ENCODE results near the gene ATP8A2.

ATP8A2 gene

DNA sequence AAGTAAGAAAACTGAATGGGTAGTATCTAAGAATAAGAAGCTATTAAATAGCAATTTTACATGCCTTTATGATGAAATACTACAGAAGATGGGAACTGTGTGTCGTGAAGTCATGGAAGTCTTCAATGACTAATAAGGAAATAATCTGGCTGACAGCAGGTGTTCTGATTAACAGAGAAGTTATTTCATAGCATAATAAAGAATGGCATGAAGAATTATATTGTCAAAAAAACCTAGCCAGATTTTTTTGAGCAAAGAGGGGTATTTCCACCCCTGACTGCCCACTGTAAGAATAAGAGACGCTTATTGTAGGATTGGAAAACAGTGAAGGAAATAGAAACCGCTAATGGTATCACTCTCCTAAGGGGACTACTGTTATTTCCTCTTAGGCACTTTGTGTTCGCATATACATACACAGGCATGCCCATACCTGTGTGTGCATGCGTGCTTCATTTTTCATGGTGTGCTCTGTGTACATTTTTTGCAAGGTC lies 361.3 kb downstream of the ATP8A2 start:
- Histone ChIP-seq H3K4me3 (ENCODE audit: low read depth in 1 of 2, low read length in 2 of 2) (no peak overlapping the region), H3K9me3 (ENCODE audit: control insufficient read depth in 1 of 2, low read length in 2 of 2) (no peaks in the 10 kb centered on the region), H3K27ac (ENCODE audit: low read length) (no peak overlapping the region)

DNA sequence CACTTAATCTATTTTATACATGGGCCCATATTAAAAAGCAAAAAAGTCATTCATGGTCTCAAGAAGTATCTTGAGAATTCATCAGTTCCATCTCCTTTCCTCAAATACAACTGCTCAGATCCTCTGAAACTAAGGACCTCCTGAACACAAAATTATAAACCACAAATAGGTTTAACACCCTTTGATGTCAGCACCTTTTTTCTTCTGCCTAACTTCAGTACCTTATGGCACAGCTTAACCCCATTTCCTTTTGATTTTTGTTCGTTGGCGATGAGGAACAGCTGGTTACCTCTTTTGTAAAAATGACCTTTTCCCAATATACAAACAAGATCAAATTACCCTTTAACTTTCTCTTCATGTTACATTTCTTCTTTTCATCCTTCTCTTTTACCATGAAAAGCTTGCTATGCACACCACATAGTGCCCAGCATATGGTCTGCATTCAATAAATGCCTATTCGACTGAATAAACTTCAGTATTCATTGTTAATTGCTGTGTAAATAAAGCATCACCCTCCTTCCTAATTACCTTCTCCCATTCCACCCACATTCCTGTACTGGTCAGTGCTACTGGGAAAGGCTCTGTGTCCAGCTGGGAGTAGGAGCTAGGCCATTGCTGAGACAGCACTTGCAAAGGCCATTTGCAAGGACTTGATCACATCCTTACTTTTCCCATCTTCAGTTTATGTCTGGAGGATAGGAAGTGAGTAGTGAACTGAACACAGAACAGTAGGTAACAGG lies 362.1 kb downstream of the ATP8A2 start:
- Histone ChIP-seq H3K36me3 (ENCODE audit: control insufficient read depth in 1 of 2, insufficient read depth in 2 of 2, low read length in 2 of 2) (no peaks in the 10 kb centered on the region), H3K27ac (ENCODE audit: low read length) (no peak overlapping the region), H3K4me1 (ENCODE audit: control insufficient read depth in 1 of 2, insufficient read depth in 2 of 2, low read length in 2 of 2) (no peaks in the 10 kb centered on the region), H3K9me3 (ENCODE audit: control insufficient read depth in 1 of 2, low read length in 2 of 2) (no peaks in the 10 kb centered on the region), H3K27me3 (ENCODE audit: low read depth, low read length) (no peaks in the 10 kb centered on the region), H3K4me3 (ENCODE audit: low read depth in 1 of 2, low read length in 2 of 2) (no peak overlapping the region)

More for the DNA sequence above, 361.3 kb downstream of the ATP8A2 start:
- no peaks in the 10 kb centered on the region for H3K4me1 ChIP-seq (ENCODE audit: control insufficient read depth in 1 of 2, insufficient read depth in 2 of 2, low read length in 2 of 2)
- no peaks in the 10 kb centered on the region for H3K27me3 ChIP-seq (ENCODE audit: low read depth, low read length)
- H3K36me3 ChIP-seq (ENCODE audit: control insufficient read depth in 1 of 2, insufficient read depth in 2 of 2, low read length in 2 of 2): no peaks in the 10 kb centered on the region

- Histone ChIP-seq H3K27ac (ENCODE audit: low read length) (no peak overlapping the region), H3K9me3 (ENCODE audit: control insufficient read depth in 1 of 2, low read length in 2 of 2) (no peaks in the 10 kb centered on the region), H3K4me1 (ENCODE audit: control insufficient read depth in 1 of 2, insufficient read depth in 2 of 2, low read length in 2 of 2) (no peaks in the 10 kb centered on the region), H3K4me3 (ENCODE audit: low read depth in 1 of 2, low read length in 2 of 2) (no peak overlapping the region), H3K27me3 (ENCODE audit: low read depth, low read length) (no peaks in the 10 kb centered on the region), H3K36me3 (ENCODE audit: control insufficient read depth in 1 of 2, insufficient read depth in 2 of 2, low read length in 2 of 2) (no peaks in the 10 kb centered on the region)
Measured at GRCh38 chr13:25738342-25739196, 366.8 kb downstream of the ATP8A2 start.

DNA sequence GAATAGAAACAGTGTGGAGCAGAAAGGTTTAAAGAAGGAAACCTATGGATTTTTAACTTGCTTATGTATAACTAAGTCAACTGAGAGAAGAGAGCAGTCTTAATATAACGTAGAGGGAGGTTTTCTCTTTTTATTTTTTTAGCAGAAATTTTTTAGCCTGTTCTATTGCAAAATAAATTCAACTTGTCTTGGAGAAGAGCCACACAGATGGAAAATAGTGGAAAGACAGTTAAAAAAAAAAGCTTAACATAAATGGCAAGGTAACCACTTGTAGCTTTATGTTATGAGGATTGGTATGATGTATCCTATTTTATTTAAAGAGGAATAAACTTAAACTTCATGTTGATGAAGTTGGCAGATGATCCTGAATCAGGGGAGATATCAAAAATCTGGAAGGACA lies 367.6 kb downstream of the ATP8A2 start:
- no peaks in the 10 kb centered on the region for H3K27me3 ChIP-seq (ENCODE audit: low read depth, low read length)
- no peaks in the 10 kb centered on the region for H3K4me1 ChIP-seq (ENCODE audit: control insufficient read depth in 1 of 2, insufficient read depth in 2 of 2, low read length in 2 of 2)
- no peaks in the 10 kb centered on the region for H3K36me3 ChIP-seq (ENCODE audit: control insufficient read depth in 1 of 2, insufficient read depth in 2 of 2, low read length in 2 of 2)
- H3K9me3 ChIP-seq (ENCODE audit: control insufficient read depth in 1 of 2, low read length in 2 of 2): no peaks in the 10 kb centered on the region
- H3K4me3 ChIP-seq (ENCODE audit: low read depth in 1 of 2, low read length in 2 of 2): no peak overlapping the region
- H3K27ac ChIP-seq (ENCODE audit: low read length): no peak overlapping the region

- no peaks in the 10 kb centered on the region for H3K9me3 ChIP-seq (ENCODE audit: control insufficient read depth in 1 of 2, low read length in 2 of 2)
- H3K4me3 ChIP-seq (ENCODE audit: low read depth in 1 of 2, low read length in 2 of 2): no peak overlapping the region
- no peaks in the 10 kb centered on the region for H3K36me3 ChIP-seq (ENCODE audit: control insufficient read depth in 1 of 2, insufficient read depth in 2 of 2, low read length in 2 of 2)
- H3K4me1 ChIP-seq (ENCODE audit: control insufficient read depth in 1 of 2, insufficient read depth in 2 of 2, low read length in 2 of 2): no peaks in the 10 kb centered on the region
- H3K27me3 ChIP-seq (ENCODE audit: low read depth, low read length): no peaks in the 10 kb centered on the region
- no peak overlapping the region for H3K27ac ChIP-seq (ENCODE audit: low read length)
Measured at GRCh38 chr13:25741796-25742195, 370.0 kb downstream of the ATP8A2 start.

DNA sequence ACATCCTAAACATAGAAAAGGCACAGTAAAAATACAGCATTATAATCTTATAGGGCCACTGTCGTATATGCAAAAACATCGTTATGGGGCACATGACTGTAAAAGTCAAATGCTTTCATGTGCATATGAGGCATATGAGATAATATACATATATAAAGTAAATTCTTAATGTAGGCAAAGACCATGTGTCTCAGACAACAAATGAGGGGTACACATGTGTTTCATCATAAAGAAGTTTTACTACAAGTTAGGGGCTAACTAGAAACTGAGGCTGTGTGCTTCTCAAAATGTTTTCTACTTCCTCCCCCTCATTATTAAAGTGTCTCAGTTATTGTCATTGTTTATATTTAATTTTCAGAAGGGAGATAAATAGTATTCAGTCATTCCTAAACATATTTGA lies 370.4 kb downstream of the ATP8A2 start:
- Histone ChIP-seq H3K27ac (ENCODE audit: low read length) (no peak overlapping the region), H3K9me3 (ENCODE audit: control insufficient read depth in 1 of 2, low read length in 2 of 2) (no peaks in the 10 kb centered on the region), H3K36me3 (ENCODE audit: control insufficient read depth in 1 of 2, insufficient read depth in 2 of 2, low read length in 2 of 2) (no peaks in the 10 kb centered on the region), H3K27me3 (ENCODE audit: low read depth, low read length) (no peaks in the 10 kb centered on the region), H3K4me1 (ENCODE audit: control insufficient read depth in 1 of 2, insufficient read depth in 2 of 2, low read length in 2 of 2) (no peaks in the 10 kb centered on the region), H3K4me3 (ENCODE audit: low read depth in 1 of 2, low read length in 2 of 2) (no peak overlapping the region)

DNA sequence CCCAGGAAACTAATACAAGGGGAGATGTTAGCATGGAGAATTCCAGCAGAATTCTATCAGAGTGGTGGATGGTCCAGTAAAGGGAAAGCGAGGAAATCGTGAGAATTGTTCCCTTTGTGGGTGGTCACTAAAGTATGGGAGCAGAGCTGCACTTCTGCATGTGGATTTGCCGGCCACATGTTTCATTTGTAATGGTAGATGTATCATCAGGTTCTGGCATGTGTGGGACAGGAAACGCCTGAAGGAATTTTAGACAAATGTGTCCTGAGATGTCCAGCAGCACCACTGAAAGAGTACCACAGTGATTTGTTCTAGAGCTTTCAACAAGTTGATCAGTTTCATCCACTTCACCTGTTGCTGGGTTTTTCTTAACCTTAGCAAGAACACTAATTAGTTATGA lies 371.6 kb downstream of the ATP8A2 start:
- no peak overlapping the region for H3K4me3 ChIP-seq (ENCODE audit: low read depth in 1 of 2, low read length in 2 of 2)
- no peaks in the 10 kb centered on the region for H3K4me1 ChIP-seq (ENCODE audit: control insufficient read depth in 1 of 2, insufficient read depth in 2 of 2, low read length in 2 of 2)
- no peaks in the 10 kb centered on the region for H3K9me3 ChIP-seq (ENCODE audit: control insufficient read depth in 1 of 2, low read length in 2 of 2)
- H3K36me3 ChIP-seq (ENCODE audit: control insufficient read depth in 1 of 2, insufficient read depth in 2 of 2, low read length in 2 of 2): no peaks in the 10 kb centered on the region
- H3K27ac ChIP-seq (ENCODE audit: low read length): no peak overlapping the region
- no peaks in the 10 kb centered on the region for H3K27me3 ChIP-seq (ENCODE audit: low read depth, low read length)

DNA sequence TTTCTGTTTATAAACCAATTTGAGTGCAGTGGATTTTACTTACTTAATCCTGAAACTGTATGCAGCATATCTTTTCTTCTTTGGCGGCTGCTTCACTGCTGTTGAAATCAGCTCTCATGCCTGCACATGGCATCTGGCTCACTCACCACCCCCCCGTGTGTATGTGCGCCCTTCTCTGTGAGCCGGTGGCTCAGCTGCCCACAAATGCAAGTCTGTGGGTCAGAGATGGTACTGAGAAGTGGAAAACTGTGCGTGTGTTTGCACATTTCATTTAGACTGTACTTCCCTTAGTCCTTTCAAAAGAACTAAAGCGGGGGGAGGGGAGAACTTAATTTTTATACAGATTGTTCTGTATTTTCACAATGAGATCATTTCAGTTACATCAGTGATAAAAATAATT lies 372.4 kb downstream of the ATP8A2 start:
- Histone ChIP-seq H3K4me1 (ENCODE audit: control insufficient read depth in 1 of 2, insufficient read depth in 2 of 2, low read length in 2 of 2) (no peaks in the 10 kb centered on the region), H3K4me3 (ENCODE audit: low read depth in 1 of 2, low read length in 2 of 2) (no peak overlapping the region), H3K27ac (ENCODE audit: low read length) (no peak overlapping the region), H3K36me3 (ENCODE audit: control insufficient read depth in 1 of 2, insufficient read depth in 2 of 2, low read length in 2 of 2) (no peaks in the 10 kb centered on the region), H3K9me3 (ENCODE audit: control insufficient read depth in 1 of 2, low read length in 2 of 2) (no peaks in the 10 kb centered on the region), H3K27me3 (ENCODE audit: low read depth, low read length) (no peaks in the 10 kb centered on the region)

- no peaks in the 10 kb centered on the region for H3K36me3 ChIP-seq (ENCODE audit: control insufficient read depth in 1 of 2, insufficient read depth in 2 of 2, low read length in 2 of 2)
- no peaks in the 10 kb centered on the region for H3K27me3 ChIP-seq (ENCODE audit: low read depth, low read length)
- no peaks in the 10 kb centered on the region for H3K4me1 ChIP-seq (ENCODE audit: control insufficient read depth in 1 of 2, insufficient read depth in 2 of 2, low read length in 2 of 2)
- H3K9me3 ChIP-seq (ENCODE audit: control insufficient read depth in 1 of 2, low read length in 2 of 2): no peaks in the 10 kb centered on the region
- H3K27ac ChIP-seq (ENCODE audit: low read length): no peak overlapping the region
- H3K4me3 ChIP-seq (ENCODE audit: low read depth in 1 of 2, low read length in 2 of 2): no peak overlapping the region
Measured at GRCh38 chr13:25746131-25746530, 374.4 kb downstream of the ATP8A2 start.

DNA sequence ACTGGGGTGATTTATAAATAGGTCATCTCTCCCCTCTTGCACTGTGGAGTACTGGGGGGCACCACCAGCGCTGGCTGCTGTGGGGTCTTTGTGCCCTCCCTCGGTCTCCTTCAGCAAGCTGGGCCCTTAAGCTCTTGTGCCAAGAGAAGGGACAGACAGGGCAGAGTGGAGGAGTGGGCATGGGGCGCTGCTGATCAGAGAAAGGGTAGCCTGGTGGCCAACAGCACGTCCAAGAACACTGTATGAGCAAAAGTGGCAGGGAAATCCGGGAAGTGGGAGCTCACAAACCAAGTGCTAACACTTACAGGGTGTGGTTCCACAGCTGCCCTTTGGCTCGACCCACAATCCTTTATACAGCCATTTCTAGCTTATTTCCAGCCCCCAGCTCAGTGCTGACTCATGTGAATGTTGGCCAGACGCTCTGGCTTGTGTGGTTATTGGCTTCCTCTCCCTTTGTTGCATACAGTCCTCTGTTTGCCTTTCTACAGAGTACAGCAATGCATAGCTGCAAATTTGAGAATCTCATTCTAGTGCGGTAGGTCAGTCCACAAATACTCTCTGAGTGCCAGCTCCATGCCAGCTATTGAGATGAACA lies 381.3 kb downstream of the ATP8A2 start:
- Histone ChIP-seq H3K36me3 (ENCODE audit: control insufficient read depth in 1 of 2, insufficient read depth in 2 of 2, low read length in 2 of 2) (no peaks in the 10 kb centered on the region), H3K4me3 (ENCODE audit: low read depth in 1 of 2, low read length in 2 of 2) (no peak overlapping the region), H3K27me3 (ENCODE audit: low read depth, low read length) (no peaks in the 10 kb centered on the region), H3K4me1 (ENCODE audit: control insufficient read depth in 1 of 2, insufficient read depth in 2 of 2, low read length in 2 of 2) (peaks cover 8 to 9% of the 10 kb centered on the region in 2 donors), H3K9me3 (ENCODE audit: control insufficient read depth in 1 of 2, low read length in 2 of 2) (no peaks in the 10 kb centered on the region), H3K27ac (ENCODE audit: low read length) (no peak overlapping the region)

- H3K9me3 ChIP-seq (ENCODE audit: control insufficient read depth in 1 of 2, low read length in 2 of 2): no peaks in the 10 kb centered on the region
- no peak overlapping the region for H3K4me3 ChIP-seq (ENCODE audit: low read depth in 1 of 2, low read length in 2 of 2)
- H3K36me3 ChIP-seq (ENCODE audit: control insufficient read depth in 1 of 2, insufficient read depth in 2 of 2, low read length in 2 of 2): no peaks in the 10 kb centered on the region
- H3K27ac ChIP-seq (ENCODE audit: low read length): no peak overlapping the region
- no peaks in the 10 kb centered on the region for H3K27me3 ChIP-seq (ENCODE audit: low read depth, low read length)
- peaks cover 8 to 9% of the 10 kb centered on the region in 2 donors for H3K4me1 ChIP-seq (ENCODE audit: control insufficient read depth in 1 of 2, insufficient read depth in 2 of 2, low read length in 2 of 2)
Measured at GRCh38 chr13:25753976-25754375, 382.2 kb downstream of the ATP8A2 start.

All from muscle layer of duodenum (tissue), 2 donors.